ENCODE results near the gene KCNJ3. TPM values are rescaled to one million over a fixed set of nuclear protein-coding genes. Genes with fewer than 3 reads are reported as not detected.

KCNJ3 gene
- total RNA-seq, 1 experiment from 2014 or later, result not detected

DNA sequence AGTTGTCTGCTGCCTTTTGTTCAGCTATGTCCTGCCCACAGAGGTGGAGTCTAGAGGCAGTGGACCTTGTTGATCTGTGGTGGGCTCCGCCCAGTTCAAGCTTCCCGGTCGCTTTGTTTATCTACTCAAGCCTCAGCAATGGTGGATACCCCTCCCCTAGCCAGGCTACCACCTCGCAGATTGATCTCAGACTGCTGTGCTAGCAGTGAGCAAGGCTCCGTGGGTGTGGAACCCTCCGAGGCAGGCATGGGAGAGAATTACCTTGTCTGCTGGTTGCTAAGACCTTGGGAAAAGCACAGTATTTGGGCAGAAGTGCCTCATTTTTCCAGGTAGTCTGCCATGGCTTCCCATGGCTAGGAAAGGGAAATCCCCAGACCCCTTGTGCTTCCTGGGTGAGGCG lies 146.0 kb downstream of the KCNJ3 start:
- POLR2A ChIA-PET (ENCODE audit: low non-redundant PET), result no interaction called here
- CTCF ChIA-PET, result no interaction called here
- no peaks in the 10 kb centered on the region for H3K36me3 ChIP-seq (ENCODE audit: insufficient read depth, low read length, poor library complexity, severe bottlenecking)
- no peaks in the 10 kb centered on the region for H3K4me1 ChIP-seq (ENCODE audit: insufficient read depth, low read length, poor library complexity, severe bottlenecking)
- H3K27ac ChIP-seq (ENCODE audit: low read depth, low read length, poor library complexity, severe bottlenecking), result no peak overlapping the region
- BruUV-seq (replicated peaks), result no TSS peak
- H3K4me3 ChIP-seq (ENCODE audit: low read depth, low read length, poor library complexity, severe bottlenecking), result no peak overlapping the region
- no peaks in the 10 kb centered on the region for H3K9me3 ChIP-seq (ENCODE audit: low read depth, low read length, poor library complexity, severe bottlenecking)
- H3K27me3 ChIP-seq (replicated peaks; ENCODE audit: insufficient read depth, low read depth, low read length, poor library complexity), result no peaks in the 10 kb centered on the region
- no peak for TF ChIP-seq EZH2 (IDR thresholded peaks at IDR 0.05; ENCODE audit: borderline replicate concordance, low read depth, low read length, poor library complexity, severe bottlenecking)
- TF ChIP-seq, protein P1, sequence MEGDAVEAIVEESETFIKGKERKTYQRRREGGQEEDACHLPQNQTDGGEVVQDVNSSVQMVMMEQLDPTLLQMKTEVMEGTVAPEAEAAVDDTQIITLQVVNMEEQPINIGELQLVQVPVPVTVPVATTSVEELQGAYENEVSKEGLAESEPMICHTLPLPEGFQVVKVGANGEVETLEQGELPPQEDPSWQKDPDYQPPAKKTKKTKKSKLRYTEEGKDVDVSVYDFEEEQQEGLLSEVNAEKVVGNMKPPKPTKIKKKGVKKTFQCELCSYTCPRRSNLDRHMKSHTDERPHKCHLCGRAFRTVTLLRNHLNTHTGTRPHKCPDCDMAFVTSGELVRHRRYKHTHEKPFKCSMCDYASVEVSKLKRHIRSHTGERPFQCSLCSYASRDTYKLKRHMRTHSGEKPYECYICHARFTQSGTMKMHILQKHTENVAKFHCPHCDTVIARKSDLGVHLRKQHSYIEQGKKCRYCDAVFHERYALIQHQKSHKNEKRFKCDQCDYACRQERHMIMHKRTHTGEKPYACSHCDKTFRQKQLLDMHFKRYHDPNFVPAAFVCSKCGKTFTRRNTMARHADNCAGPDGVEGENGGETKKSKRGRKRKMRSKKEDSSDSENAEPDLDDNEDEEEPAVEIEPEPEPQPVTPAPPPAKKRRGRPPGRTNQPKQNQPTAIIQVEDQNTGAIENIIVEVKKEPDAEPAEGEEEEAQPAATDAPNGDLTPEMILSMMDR (conservative IDR thresholded peaks at IDR 0.05; ENCODE audit: low read depth, low read length), result no peak
- DNase-seq (ENCODE audit: low spot score), result no peak
- intact Hi-C loops (cut with micrococcal nuclease; ENCODE audit: unreplicated experiment), result no loop called here

DNA sequence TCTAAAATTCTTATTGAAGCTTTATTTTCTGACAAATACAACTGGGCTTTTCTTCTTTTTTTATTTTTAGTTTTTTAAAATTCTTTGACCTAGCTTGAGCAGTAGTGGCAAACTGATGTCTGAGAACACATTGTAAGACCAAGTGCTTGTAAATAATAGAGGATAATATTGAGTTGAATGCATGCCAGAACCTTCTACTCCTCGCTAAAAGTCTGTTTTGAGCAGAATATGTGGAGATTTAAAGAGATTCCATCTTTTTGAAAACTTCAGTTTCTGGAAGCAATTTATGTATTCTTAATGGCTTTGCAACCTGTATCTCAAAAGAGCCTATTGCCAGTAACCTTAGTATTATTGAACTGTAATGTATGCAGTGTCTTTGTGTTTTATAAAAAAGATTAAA lies 148.3 kb downstream of the KCNJ3 start:
- ChIA-PET POLR2A (ENCODE audit: low non-redundant PET) (no interaction called here), CTCF (no interaction called here)
- Histone ChIP-seq H3K27ac (ENCODE audit: low read depth, low read length, poor library complexity, severe bottlenecking) (no peak overlapping the region), H3K4me3 (ENCODE audit: low read depth, low read length, poor library complexity, severe bottlenecking) (no peak overlapping the region), H3K36me3 (ENCODE audit: insufficient read depth, low read length, poor library complexity, severe bottlenecking) (no peaks in the 10 kb centered on the region), H3K4me1 (ENCODE audit: insufficient read depth, low read length, poor library complexity, severe bottlenecking) (no peaks in the 10 kb centered on the region), H3K9me3 (ENCODE audit: low read depth, low read length, poor library complexity, severe bottlenecking) (no peaks in the 10 kb centered on the region), H3K27me3 (replicated peaks; ENCODE audit: insufficient read depth, low read depth, low read length, poor library complexity) (no peaks in the 10 kb centered on the region)
- no TSS peak for BruUV-seq (replicated peaks)
- no peak for DNase-seq (ENCODE audit: low spot score)
- intact Hi-C loops (cut with micrococcal nuclease; ENCODE audit: unreplicated experiment), result no loop called here
- no peak for TF ChIP-seq EZH2 (IDR thresholded peaks at IDR 0.05; ENCODE audit: borderline replicate concordance, low read depth, low read length, poor library complexity, severe bottlenecking)
- TF ChIP-seq, protein P1 (conservative IDR thresholded peaks at IDR 0.05; ENCODE audit: low read depth, low read length), result no peak

- no peaks in the 10 kb centered on the region for H3K4me1 ChIP-seq (ENCODE audit: insufficient read depth, low read length, poor library complexity, severe bottlenecking)
- no peaks in the 10 kb centered on the region for H3K27me3 ChIP-seq (replicated peaks; ENCODE audit: insufficient read depth, low read depth, low read length, poor library complexity)
- no peaks in the 10 kb centered on the region for H3K9me3 ChIP-seq (ENCODE audit: low read depth, low read length, poor library complexity, severe bottlenecking)
- no peaks in the 10 kb centered on the region for H3K36me3 ChIP-seq (ENCODE audit: insufficient read depth, low read length, poor library complexity, severe bottlenecking)
- ChIA-PET POLR2A (ENCODE audit: low non-redundant PET) (no interaction called here), CTCF (no interaction called here)
- H3K27ac ChIP-seq (ENCODE audit: low read depth, low read length, poor library complexity, severe bottlenecking), result no peak overlapping the region
- DNase-seq (ENCODE audit: low spot score), result no peak
- no peak overlapping the region for H3K4me3 ChIP-seq (ENCODE audit: low read depth, low read length, poor library complexity, severe bottlenecking)
- BruUV-seq (replicated peaks), result no TSS peak
- TF ChIP-seq, protein P1 (conservative IDR thresholded peaks at IDR 0.05; ENCODE audit: low read depth, low read length), result no peak
- intact Hi-C loops (cut with micrococcal nuclease; ENCODE audit: unreplicated experiment), result no loop called here
Observed at GRCh38 chr2:154849482-154849881, 151.0 kb downstream of the KCNJ3 start.

Data from A673 (cell line).